NCI-H446 treated with DMSO at 0.1 percent for 48 hours (cell line): ENCODE data around the gene STAT5B.
"Not testable (repeated sequence)": the region's sequence is repeated elsewhere in the genome, so short reads cannot be mapped to it uniquely, and the experiment has no call there.

Experiments
- DNase-seq: peaks from one replicate; lab custom pipeline; 2025; lab: John Stamatoyannopoulos, UW

The STAT5B gene

GRCh38 chr17:42266918-42267766, 9.0 kb downstream of the STAT5B start:
- DNase-seq: no peak

DNA sequence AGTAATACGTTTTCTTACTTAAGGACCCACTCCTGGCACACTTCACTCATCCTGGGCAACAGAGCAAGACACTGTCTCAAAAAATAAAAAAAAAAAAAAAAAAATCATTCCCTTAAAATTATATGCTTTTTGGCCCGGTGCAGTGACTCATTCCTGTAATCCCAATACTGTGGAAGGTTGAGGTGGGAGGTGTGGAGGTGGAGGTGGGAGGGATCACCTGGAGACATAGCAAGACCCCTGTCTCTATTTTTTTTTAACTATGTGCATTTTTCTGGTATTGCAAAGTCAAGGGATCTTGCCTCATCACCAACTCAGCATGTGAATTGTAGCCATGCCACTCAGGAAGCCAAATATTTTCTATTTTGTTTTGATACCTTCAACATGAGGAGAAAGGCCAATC, 9.7 kb downstream of the STAT5B start:
- no peak for DNase-seq

GRCh38 chr17:42264366-42264765, 11.8 kb downstream of the STAT5B start:
- not testable (repeated sequence) for DNase-seq

DNA sequence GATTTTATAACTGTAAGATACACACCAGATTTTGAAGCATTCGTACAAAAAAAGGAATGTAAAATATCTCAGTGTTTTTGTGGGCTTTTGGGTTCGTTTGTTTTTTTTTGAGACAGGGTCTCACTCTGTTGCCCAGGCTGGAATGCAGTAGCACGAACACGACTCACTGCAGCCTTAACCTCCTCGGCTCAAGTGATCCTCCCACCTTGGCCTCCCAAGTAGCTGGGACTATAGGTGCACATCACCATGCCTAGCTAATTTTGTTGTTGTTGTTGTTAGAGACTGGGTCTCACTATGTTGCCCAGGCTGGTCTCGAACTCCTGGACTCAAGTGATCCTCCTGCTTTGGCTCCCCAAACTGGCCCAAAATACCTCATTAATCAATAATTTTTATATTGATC, 15.9 kb downstream of the STAT5B start:
- DNase-seq: no peak

DNA sequence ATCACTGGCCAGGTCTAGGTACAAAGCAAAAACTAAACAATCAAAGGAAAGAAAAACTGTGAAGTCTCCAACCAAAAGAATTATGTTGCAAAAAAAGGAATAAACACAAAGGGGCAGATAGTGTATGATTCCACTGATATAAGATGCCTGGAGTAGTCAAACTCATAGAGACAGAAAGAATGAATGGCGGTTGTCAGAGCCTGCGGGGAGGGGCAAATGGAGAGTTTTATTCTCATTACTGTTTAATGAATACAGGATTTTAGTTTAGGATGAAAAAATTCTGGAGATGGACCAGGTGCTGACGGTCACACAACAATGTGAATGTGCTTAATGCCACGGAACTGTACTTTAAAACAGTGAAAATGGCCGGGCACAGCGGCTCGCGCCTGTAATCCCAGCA, 20.7 kb downstream of the STAT5B start:
- DNase-seq: no peak

GRCh38 chr17:42253578-42253977, 22.6 kb downstream of the STAT5B start:
- DNase-seq: peak; percentile 44

DNA sequence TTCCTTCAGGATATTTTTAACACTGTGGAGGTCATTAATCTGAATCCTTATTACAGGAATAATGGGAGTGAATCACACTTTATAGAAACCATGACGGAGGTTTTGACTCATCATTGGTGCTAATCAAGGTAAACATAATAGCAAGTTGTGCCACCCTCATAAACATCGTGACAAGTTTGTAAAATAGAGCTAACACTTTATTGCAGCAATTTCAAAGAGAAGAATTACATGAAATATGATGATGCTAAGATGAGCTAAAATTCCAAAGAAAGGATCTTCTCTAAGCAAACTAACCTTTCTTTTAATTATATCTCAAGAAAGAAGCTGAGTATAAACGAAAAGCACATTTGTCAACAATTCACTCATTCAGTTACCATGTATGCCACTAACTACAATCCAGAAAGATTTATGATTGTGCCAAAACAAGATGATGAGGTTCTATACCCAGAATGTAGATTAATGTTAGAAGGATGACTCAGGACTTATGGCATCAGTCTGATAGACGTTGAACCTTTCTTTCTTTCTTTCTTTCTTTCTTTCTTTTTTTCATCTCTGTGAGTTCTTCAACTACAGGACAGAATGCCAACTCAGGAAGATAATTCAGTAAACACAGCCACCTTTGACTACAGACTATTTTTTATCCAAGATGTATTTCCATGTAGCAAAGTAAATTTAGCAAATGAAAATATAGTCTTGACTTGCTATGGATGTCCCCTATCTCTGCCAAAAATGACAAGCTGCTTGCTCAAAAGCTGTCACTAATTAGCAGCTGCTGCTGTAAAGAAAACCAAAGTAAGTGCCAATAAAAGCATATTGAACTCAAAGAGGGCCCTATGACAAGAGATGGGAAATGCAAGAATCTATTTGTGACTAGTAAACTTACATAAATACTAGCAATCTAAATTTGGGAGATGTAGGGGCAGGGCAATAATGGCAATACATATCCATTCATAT, 23.3 kb downstream of the STAT5B start:
- DNase-seq: peak; percentile 91

- no peak for DNase-seq
These were observed 25.1 kb downstream of the STAT5B start for GRCh38 chr17:42251115-42251514.

GRCh38 chr17:42249681-42250446, 26.3 kb downstream of the STAT5B start:
- DNase-seq: no peak

- peak; percentile 79 for DNase-seq
These were observed 27.6 kb downstream of the STAT5B start for GRCh38 chr17:42248351-42249179.

DNA sequence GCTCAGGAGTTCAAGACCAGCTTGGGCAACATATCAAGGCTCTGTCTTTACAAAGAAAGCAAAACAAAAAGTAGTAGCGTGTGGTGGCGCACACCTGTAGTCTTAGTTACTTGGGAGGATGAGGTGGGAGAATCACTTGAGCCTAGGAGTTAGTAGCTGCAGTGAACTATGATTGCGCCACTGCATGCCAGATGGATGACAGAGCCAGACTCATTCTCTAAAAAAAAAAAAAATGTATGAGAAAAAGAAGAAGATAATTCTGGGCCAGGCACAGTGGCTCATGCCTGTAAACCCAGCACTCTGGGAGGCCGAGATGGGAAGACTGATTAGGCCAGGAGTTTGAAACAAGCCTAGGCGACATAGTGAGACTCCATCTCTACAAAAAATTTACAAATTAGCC, 28.5 kb downstream of the STAT5B start:
- no peak for DNase-seq

DNA sequence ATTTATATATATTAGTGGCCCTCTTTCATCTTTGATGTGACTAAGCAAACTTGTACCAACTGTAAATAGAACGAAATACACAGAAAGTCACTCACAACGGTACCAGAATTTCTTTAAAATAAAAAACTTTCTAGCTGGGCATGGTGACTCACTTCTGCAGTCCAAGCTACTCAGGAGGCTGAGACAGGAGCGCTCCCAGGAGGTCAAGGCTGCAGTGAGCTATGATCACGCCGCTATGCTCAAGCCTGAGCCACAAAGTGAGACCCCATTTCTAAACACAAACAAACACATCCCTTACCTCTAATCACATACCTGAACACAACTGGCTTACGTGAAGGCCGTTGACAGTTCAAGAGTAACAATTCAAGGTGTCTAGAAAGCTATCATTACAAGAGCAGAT, 29.7 kb downstream of the STAT5B start:
- DNase-seq: no peak

GRCh38 chr17:42245183-42245582, 31.0 kb downstream of the STAT5B start:
- not testable (repeated sequence) for DNase-seq

- not testable (repeated sequence) for DNase-seq
These were observed 32.1 kb downstream of the STAT5B start for GRCh38 chr17:42244116-42244515.

DNA sequence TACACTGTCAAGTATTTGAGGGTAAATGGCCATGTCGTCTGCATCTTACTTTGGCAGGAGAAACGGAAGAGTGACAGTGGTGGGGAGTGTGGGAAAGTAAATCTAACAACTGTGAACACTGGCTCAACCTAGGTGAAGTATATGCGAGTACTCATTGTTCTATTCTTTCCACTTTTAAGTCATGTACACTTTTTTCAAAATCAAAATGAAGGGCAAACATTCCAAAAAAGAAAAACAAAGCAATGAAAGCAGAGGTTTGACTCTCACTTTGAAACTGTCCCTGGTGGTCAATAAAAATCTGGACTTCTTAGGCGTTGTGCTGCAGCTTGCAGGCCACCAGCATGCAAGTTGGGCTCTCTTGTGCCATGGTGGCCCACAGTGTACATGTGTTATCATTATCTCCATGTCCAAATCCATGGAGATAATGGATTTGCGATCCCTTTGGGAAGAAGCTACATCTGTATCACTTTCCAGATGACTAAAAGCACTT, 32.7 kb downstream of the STAT5B start:
- DNase-seq: no peak

- no peak for DNase-seq
These were observed 34.3 kb downstream of the STAT5B start for GRCh38 chr17:42241871-42242270.

GRCh38 chr17:42240863-42241262, 35.3 kb downstream of the STAT5B start:
- DNase-seq: not testable (repeated sequence)

DNA sequence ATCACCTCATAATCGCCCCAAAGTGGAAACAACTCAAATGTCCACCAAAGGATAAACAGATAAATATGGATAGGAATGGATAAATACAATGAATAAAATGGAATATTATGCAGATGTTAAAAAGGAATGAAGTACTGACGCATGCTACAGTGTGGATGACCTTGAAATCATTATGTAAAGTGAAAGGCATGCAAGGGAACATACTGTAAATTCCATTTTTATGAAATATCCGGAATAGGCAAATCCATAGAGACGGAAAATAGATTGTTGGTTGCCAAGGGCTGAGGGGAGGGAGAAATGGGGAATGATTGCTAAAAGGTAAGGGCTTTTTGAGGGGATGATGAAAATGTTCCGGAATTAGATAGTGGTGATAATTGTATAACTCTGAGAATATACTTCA, 36.0 kb downstream of the STAT5B start:
- no peak for DNase-seq

GRCh38 chr17:42239576-42239975, 36.6 kb downstream of the STAT5B start:
- DNase-seq: not testable (repeated sequence)

GRCh38 chr17:42236760-42237159, 39.4 kb downstream of the STAT5B start:
- no peak for DNase-seq

GRCh38 chr17:42233994-42234393, 42.2 kb downstream of the STAT5B start:
- DNase-seq: no peak
